Activated CD8-positive, alpha-beta memory T cell treated with anti-CD3 and anti-CD28 coated beads, Interleukin-2, amount 50 U/mL, for 1 hour (primary cell): ENCODE measurements around the gene METTL24.
"Not testable (repeated sequence)": the region's sequence is repeated elsewhere in the genome, so short reads cannot be mapped to it uniquely, and the experiment has no call there.

Experiments used
- DNase-seq: peaks from one replicate; pipeline ENCODE4 v3.0.0-alpha.2; 2020; ENCODE audit errors: extremely low read depth

METTL24 gene

DNA sequence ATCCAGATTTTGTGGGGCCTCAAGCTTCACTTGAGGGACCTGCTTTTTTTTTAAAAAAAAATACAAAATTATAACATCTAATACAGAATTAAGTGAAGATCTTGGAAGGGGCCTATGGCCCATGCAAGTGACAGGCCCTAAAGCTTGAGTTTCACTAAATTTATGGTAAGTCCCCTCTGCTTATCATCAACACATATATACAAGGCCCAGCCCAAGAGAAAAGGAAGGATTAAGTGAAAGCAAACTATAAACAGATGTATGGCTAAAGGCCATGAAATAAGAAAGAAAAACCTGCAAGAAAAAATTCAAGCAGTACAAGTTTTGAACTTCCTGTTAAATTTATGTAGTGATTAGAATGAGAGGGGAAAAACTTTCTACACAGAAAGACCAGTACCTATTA, 91.2 kb downstream of the METTL24 start:
- DNase-seq, result no peak

DNA sequence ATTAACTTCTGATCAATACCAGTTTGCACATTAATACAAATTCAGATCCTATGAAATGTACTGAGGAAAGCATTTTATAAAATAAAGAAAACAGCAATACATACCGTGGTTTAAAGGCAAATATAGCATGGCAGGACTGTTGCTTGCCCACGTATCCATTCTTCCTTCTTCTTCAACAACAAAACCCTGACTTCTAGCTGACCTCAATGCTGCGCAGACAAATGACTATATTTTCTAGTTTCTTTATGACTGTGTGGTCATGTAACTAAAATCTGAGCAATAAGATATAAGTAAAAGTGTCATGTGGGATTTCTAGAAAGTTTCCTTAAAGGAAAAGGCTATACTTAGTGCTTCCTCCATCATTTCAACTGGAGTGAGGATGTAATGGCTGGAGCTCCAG, 92.9 kb downstream of the METTL24 start:
- DNase-seq, result no peak

DNA sequence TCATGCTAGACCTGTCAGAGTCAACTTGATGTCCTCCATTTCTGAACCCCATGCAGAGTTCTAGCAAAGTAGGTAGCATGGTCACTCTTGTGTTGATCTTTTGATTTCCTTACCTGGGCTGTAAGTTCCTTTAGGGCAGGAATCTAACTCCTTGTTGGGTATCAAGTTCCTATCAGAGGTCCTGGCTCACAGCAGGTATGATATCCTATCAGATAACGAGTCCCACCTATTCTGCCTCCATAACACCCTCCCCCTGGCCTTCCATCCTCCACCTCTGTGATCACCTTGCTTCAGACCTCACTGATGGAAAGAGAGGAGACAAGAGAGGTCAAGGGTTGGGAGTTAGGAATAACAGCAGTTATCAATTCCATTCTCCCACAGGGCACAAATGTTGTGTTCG, 101.8 kb downstream of the METTL24 start:
- DNase-seq, result no peak

DNA sequence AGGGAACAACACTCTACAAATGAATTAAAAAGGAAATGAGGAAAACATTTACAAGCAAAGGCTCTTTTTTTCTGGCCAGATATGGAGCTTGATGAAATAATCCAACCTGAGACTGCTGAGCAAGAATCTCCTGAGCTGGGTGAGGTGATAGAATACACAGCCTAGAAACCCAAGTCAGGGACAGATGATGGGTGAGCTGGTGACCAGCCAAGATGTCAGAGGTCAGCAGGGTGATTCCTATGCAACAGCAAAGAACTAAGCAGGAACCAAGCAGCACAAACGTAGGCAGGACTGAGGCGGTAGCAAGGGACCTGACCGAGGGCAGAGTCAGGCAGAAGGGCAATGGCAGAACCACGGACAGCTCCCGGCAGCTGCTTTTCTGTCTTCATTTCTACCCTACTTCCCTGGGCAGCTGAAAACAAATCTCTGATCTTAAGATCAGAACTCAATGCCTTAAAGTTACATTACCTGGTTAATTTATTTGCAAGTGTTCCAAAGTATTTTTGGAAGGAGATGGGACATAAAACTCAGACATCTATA, 102.9 kb downstream of the METTL24 start:
- no peak for DNase-seq

DNA sequence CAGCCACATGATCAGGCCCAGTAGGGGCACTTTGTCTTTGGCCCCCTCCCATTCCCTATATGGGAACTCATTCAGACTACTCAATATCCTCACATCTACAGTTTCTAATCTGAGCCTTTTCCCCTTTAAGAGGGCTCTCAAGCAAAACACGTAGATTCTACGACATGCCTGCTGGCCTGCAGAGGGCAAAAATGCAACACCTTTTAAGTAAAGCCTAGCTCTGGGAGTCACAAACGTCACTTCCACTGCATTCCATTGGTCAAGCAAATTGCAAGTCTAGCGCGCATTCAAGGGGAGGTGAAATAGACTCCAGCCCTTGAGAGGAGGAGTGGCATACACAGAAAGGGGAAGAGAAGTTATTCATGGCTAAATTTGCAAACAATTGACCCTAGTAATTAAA, 107.3 kb downstream of the METTL24 start:
- DNase-seq, result no peak

DNA sequence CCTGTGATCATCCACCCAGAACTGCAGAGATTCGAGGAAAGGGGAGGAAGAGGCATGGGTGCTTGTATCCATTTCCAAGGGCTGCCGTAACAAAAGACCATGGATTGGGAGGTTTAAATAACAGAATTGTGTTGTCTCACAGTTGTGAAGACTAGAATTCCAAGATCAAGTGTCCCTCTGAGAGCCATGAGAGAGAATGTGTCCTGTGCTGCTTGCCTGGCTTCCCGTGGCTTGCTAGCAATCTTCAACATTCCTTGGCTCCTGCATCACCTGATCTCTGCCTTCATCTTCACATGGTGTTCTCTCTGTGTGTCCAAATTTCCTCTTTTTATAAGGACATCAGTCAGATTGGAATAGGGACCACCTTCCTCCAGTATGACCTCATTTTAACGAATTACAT, 108.1 kb downstream of the METTL24 start:
- no peak for DNase-seq

DNA sequence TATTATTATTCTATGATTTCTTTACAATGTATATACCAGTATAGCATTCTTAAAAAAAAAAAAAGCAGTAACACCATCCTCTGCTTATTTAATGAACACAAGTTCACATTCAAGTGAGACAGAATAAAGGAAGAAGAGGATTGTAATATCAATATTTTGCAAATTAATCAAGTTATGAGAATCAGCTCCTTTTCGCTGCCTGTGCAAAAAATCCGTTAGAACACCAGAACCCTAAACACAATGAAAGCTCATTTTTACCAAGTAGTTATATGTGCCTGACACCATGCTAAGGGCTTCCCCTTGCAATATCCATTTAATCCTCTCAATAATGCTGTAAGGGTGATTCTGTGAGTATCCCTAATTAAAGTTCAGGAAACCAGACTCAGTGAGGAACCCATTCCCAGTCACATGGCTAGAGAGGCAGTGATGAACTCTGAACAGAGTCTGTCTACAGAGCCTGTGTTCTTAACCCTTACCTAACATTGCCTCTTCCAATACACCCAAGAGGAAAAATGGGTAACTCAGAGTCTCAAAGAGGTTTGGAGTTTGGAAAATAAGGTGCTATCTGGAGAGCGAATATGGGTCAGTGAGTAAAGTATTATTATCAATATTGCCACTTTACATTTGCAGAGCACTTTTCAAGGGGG, 111.1 kb downstream of the METTL24 start:
- no peak for DNase-seq

DNA sequence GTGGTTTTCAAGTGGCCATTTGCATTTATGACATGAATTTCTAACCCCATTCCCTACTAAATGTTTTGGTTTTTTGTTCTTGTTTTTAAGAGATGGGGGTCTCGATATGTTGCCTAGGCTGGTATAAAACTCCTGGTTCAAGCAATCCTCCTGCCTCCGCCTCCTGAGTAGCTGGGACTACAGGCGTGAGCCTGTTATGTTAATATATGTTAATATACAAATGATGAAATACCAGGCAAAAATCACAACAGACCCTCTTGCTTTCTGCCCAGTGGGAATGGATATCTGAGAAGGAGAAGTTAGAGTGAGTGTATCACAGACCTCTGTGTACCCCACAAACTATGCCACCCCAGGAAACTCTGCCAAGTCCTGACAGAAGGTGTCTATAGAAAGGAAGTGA, 111.8 kb downstream of the METTL24 start:
- DNase-seq, result no peak

DNA sequence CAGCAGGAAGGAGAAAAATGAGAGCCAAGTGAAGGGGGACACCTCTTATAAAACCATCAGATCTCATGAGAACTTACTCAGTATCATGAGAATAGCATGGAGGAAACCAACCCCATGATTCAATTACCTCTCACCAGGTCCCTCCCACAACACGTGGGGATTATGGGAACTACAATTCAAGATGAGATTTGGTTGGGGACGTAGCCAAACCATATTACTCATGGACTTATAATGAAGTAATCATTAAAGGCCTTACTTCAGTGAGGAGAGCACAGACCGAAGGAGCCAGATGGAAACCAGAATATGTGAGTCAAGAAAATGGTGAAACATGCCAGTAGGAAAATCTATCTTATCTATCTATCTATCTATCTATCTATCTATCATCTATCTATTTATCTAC, 113.5 kb downstream of the METTL24 start:
- DNase-seq, result not testable (repeated sequence)

DNA sequence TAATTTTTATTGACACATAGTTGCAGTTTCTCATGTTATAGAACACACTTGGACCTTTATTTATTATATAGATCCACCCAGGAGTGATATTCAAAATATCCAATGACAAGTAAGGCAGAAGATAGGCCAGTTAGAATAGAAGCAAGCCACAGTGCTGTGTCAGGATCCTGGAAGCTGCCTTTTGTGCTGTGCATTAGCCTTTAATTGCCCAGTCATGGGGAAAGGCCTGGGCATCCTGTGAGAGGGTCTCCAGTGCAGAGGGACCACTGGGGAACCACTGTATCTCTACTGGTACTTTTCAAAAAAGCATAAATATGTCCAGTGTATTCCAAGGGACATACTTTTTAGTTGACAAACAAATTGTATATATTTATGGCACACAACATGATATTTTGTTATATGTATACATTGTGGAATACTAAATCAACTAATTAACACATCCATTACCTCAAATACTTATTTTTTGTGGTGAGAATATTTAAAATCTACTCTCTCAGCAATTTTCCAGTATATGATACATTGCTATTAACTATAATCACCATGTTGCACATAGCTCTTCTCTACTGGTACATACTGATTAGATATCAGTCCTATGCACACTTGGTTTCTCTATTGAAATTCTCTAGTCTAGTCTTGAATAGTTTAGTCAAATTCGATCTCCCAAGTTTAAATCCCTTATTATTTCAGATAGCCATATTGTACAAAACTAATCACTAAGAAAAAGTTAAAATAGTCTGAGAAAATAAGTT, 118.4 kb downstream of the METTL24 start:
- no peak for DNase-seq

DNA sequence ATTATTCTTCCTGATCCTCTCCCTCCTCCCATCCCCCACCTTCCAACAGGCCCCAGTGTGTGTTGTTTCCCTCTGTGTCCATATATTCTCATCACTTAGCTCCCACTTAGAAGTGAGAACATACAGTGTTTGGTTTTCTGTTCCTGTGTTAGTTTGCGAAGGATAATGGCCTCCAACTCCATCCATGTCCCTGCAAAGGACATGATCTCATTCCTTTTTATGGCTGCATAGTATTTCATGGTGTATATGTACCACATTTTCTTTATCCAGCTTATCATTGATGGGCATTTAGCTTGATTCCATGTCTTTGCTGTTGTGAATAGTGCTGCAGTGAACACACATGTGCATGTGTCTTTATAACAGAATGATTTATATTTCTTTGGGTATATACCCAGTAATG, 122.1 kb downstream of the METTL24 start:
- not testable (repeated sequence) for DNase-seq

DNA sequence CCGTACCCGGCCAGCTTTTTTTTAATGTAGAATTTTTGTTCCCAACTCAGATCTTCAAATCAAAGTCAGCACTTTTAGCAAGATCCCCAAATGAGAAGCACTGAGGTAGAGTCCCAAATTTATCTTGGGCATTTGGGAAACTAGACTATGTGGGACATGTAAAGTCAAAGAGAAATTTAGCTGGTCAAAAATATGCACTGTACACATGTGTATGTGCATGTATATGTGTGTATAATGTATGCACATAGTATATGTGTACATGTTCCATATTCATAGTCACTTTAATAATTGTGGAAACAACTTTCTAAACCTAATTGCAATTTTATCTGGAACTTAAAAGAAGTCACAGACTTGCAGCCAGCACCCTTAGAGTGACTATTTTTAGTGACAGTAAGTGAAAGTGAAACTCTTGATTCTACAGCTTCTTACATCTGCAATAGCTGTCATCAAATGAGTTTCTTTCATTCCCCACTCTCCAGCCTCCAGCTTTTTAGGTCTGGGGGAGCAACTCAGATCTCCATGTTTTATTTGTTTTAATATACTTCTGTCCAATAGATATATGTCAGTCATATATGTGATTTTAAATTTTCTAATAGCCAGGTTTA, 124.3 kb downstream of the METTL24 start:
- DNase-seq, result no peak

DNA sequence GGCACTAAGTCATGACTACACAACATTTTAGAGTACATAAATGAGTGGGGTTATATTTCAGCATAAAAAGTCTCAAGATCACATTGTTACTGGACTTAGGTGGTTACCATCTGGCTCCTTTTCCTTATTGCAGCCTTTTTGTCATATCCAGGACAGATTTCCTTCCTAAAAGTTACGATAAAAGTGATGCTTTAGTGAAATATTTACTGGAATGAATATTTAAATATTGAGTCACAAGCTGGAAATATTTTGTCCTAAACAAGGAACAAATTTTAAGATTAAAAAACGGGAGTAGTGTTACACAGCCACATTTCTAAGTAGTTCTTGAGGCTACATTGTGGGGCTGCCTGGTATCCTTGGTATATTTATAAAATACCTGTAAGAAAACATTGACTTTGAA, 125.7 kb downstream of the METTL24 start:
- no peak for DNase-seq

DNA sequence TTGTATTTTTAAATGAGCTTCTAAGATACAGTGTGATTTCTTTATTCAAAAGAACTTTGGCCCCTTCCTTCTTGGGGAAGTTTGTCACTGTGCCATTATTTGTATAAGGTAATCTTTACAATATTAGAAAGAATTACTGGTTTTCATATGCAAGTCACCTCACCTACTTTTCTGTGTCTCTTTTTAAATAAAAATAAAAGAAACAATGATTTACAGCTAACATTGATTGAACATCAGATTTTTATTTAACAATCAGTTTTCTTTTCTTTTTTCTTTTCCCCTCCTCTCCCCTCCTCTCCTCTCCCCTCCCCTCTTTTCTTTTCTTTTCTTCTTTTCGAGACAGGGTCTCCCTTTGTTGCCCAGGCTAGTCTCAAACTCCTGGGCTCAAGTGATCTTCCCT, 131.9 kb downstream of the METTL24 start:
- no peak for DNase-seq

DNA sequence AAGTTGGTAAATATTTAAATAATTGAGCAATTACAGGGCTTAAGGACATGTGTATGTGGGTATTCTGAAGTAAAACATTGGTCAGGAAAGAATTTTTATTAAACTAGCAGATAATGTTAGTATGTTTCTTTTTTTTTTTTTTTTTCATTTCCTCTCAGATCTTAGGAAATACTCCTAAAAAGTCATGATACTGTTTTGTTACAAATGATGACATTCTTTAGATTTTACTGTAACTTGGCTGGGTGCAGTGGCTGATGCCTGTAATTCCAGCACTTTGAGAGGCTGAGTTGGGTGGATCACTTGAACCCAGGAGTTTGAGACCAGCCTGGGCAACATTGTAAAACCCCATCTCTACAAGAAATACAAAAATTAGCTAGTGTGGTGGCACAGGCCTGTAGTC, 136.4 kb downstream of the METTL24 start:
- DNase-seq, result no peak

DNA sequence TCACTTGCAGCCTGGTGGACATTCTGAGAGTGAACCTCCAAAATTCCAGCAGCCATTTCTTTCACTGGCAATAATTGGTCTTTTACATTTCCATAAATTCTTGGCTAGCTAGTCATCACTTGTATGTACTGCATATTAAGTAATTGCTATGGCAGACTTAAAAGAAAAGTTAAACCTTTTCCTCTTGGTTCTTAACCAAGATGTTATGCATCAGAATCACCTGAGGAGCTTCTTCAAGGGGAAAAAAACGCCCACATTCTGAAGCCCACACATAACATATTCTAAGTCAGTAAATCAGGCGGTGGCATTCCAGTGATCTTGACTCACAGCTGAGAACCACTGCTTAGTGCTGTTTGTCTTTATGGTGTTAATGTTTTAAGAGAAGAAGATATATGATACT, 140.9 kb downstream of the METTL24 start:
- DNase-seq, result no peak

DNA sequence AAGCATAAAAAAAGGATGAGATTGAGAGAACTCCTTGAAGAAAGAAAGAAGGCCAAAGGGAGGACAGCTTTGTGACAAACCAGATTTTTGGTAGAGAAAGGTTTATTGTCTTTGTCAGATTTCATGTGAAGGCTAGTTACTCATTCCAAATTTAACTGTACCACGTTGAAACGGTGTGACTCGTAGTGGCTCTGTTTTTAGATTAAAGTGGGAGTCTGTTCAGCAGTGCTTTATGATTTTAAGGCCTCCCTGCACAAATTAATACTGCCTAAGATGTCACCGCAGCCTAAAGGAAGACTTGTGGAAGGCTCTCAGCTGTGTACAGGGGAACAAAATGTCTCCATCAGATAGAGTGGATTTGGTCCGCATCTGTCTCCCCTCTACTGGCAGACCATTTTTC, 142.0 kb downstream of the METTL24 start:
- DNase-seq, result no peak

DNA sequence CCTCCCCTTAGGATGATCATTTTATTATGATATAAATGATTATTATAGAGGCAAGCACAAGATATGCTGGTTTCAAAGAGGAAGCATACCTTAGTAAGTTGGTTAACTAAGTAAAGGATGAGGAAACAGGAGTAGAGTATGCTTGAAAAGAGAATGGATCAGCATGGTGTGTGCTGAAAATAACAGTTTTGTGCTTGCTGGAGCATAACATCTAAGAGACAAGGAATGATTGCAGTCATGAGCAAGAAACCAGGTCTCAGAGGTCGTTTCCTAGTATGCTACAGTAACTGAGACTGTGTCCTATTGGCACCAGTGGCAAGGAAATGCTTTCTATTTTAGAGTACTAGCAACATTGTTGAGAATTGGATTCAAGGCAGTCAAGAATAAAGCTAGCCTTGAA, 143.8 kb downstream of the METTL24 start:
- DNase-seq, result no peak

DNA sequence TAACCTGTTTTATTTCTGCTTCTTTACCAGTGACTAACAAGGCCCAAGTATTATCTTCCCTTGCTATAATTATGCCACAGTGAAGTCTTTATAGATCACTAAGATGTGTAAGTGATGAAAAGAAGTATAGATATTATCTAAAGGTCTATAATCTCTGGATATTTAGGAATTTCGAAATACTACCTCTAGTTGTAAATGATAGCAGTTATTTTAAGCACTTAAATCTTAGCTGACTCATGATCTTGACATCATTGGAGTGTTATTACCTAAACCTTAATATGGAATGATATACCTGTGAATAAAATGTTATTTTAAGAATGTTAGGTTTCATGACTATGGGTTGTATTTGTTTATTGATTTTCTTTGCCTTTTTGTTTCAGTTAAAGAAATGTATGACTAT, 146.4 kb downstream of the METTL24 start:
- DNase-seq, result no peak

DNA sequence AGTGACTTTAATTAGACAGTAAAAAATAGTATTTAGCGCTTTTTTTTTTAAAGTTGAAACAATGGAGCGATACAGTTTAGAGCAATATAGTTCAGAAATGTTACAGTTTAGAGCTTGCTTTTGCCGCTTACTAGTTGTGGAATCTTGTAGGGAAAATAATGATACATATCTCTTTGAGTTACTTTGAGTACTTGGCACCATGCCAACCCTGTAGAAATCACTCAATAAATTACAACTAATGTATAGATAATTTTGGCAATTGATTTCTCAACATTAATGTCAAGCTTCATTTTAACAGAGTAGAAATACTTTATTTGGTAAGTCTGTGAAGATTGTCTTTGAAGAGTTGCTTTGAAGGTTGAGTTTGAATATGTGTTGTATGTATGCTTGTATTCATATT, 150.5 kb downstream of the METTL24 start:
- no peak for DNase-seq

DNA sequence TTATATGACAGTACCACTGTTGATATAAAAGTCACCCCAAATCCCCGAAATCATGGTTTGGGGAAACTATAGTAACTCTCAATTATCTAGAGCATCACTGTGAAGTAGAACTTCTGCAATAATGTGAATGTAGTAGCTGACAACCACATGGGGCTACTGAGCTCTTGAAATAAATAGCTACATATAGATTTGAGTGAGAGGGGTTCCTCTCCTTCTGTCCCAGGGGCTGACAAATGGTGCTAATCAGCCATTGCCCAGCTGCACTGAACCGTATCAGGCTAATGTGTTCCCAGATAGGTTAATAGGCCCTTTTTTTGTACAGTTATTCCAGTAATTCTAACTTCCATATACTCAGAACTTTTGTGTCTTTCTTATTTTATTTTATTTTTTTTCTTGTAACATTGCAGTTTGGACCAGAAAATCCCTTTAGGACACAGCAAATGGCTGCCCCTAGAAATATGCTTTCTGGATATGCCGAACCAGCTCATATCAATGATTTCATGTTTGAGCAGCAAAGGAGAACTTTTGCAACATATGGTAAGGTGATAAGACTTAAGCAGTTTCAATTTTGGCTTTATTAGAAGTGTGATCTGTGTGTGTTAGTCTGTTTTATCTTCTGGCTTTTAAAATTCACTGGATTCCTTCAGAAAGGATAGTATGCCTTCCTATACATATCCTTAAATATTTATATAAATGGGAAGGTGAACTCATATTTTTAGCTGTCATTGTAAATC, 156.8 kb downstream of the METTL24 start:
- DNase-seq, result no peak

DNA sequence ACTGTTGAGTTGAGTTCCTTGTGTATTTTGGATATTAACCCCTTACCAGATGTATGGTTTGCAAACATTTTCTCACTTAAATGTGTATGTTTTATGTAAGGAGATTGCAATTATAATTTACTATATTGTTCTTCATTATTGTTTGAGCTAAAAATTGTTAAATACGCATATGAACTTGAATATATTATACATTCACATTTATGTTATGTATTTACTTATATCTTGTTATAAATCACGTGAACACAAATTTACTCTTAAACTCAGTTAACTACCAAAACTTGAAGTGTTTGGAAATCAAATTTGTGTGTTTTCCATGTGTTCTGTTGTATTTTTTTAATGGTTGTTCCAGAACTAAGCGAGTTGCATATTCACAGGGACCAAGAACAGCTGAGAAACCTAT, 159.6 kb downstream of the METTL24 start:
- DNase-seq, result no peak
